NCI-H146 (cell line): ENCODE results near the gene ALDH18A1.
"Not testable (repeated sequence)": the region's sequence is repeated elsewhere in the genome, so short reads cannot be mapped to it uniquely, and the experiment has no call there.

Experiments used
- DNase-seq: peaks from one replicate; lab custom pipeline; 2025; lab: John Stamatoyannopoulos, UW

Gene ALDH18A1

DNA sequence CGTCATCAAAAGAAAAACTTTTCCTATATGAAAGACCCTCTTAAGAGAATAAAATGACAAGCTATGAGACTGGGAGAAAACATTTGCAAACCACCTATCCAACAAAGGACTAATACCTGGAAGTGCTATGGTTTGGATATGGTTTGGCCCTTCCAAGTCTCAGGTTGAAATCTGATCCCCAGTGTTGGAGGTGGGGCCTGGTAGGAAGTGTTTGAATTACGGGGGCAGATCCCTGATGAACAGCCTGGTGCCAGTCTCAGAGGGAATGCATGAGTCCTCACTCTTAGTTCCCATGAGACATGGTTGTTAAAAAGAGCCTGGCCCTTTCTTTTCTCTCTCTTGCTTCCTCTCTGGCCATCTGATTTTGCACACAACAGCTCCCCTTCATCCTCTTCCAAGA is 6.3 kb downstream of the ALDH18A1 start:
- no peak for DNase-seq

DNA sequence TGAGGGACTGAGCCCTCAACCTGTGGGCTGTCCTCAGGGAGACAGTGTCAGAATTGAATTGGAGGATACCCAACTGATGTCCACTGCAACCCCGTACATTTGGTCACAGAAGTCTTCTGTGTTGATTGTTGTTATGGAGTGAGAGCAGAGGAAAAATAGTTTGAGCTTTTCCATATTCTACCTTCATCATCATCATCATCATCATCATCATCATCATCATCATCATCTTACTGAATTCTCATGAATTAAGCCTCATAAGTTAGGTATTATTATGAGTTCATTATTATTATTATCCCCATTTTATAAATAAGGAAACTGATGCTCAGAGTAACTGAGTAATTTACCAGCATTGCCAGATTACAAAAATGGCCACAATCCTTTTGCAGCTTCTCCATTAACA is 8.4 kb downstream of the ALDH18A1 start:
- no peak for DNase-seq

GRCh38 chr10:95646160-95646559 is 10.4 kb downstream of the ALDH18A1 start:
- no peak for DNase-seq

GRCh38 chr10:95644901-95645300 is 11.6 kb downstream of the ALDH18A1 start:
- no peak for DNase-seq

- DNase-seq, result no peak
Observed at GRCh38 chr10:95640891-95641315, 15.6 kb downstream of the ALDH18A1 start.

GRCh38 chr10:95637911-95638310 is 18.6 kb downstream of the ALDH18A1 start:
- DNase-seq, result no peak

DNA sequence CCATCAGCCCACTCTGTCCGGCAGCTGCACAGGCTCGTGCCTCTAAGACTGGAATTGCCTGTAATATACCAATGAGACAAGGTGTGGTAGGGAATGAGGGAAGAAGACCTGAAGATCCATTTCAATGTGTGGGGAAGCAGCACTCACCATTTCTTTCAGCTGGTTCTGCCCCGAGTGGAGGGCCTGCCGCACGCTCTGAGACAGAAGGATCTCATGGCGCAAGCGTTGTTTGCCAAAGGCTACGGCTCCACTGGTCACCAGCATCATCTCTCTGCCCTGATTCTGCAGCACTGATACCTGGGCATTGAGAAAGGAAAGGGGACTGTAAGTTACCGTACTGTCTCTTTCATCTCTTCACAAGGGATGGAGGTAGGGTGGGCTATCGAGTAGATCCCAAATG is 19.4 kb downstream of the ALDH18A1 start:
- no peak for DNase-seq

DNA sequence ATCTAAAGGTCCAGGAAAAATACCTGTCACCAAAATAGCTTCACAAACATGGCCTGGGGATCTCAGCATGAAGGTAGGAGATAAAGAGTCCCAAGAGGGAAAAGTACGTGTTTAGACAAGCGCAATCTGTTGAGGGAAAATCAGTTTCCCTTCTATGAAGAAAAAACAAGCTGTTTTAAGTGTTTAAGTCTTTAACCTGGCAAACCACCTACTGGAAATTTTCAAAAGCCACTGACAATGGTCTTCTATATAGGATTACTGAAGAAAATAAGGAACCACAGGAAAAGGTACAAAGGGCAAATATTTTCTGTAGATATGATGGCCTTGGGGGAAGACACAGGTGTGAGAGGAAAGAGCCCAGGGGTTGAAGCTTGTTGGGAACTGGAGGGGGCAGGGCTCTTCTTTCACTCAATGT is 21.2 kb downstream of the ALDH18A1 start:
- DNase-seq, result peak; percentile 61

- DNase-seq, result no peak
Observed at GRCh38 chr10:95628786-95629185, 27.7 kb downstream of the ALDH18A1 start.

DNA sequence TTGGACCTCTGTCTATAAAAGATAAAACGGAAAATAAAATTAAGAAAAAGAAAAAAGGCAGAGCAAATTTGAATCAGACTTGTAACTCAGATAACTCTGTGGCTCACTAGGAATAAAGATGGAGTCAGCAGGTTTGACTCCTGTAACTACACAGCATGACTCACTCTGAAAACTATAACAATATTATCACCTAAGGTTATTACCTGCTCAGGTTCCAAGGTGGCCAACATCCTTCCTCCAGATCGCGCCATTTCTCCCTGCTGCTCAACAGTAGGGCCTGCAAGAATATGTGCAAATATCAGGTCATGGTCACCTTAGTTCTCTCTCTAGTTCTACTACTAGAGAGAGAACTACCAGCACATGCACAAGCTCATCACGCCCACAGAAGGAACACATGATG is 30.0 kb downstream of the ALDH18A1 start:
- DNase-seq, result no peak

GRCh38 chr10:95620415-95620814 is 36.1 kb downstream of the ALDH18A1 start:
- not testable (repeated sequence) for DNase-seq

DNA sequence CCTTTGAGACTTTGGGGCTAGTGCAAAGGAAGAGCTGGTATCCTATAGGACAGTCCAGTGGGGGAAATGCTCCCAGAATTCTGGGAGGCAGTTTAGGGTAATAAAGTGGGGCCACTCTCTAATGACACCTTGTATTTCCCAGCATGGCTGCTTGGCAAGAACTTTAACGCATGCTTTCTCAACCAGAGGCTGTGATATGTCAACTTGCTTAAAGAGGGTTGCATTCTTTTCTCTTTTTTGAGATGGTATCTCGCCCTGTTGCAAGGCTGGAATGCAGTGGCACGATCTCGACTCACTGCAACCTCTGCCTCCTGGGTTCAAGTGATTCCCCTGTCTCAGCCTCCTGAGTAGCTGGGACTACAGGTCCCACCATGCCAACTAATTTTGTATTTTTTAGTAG is 38.4 kb downstream of the ALDH18A1 start:
- no peak for DNase-seq

GRCh38 chr10:95616446-95616845 is 40.1 kb downstream of the ALDH18A1 start:
- no peak for DNase-seq

GRCh38 chr10:95613330-95613729 is 43.2 kb downstream of the ALDH18A1 start:
- no peak for DNase-seq

- DNase-seq, result no peak
Observed at GRCh38 chr10:95610727-95611126, 45.8 kb downstream of the ALDH18A1 start.

- no peak for DNase-seq
Observed at GRCh38 chr10:95606922-95607321, 49.6 kb downstream of the ALDH18A1 start.

DNA sequence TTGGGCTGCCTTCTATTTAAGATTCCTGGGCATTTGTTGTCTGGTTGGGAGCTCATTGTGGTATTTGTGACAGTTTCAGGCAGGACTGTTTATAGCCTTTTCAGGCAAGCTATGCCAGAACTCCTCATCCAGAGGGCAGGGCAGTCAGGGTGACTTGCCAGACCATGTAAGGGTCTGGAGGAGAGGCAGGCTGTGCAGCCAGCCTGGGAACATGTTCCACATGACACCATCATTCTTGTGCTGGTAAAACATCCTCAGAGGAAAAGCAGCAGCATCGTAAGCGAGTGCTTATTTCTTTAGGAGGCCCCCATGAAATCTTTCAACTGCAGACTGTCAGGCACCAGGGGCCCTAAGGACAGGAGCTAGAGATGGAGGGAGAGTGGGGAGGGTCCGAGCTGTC is 51.3 kb downstream of the ALDH18A1 start:
- DNase-seq, result no peak

- DNase-seq, result no peak
Observed at GRCh38 chr10:95604630-95605029, 51.9 kb downstream of the ALDH18A1 start.

- DNase-seq, result no peak
Observed at GRCh38 chr10:95602382-95602781, 54.1 kb downstream of the ALDH18A1 start.

DNA sequence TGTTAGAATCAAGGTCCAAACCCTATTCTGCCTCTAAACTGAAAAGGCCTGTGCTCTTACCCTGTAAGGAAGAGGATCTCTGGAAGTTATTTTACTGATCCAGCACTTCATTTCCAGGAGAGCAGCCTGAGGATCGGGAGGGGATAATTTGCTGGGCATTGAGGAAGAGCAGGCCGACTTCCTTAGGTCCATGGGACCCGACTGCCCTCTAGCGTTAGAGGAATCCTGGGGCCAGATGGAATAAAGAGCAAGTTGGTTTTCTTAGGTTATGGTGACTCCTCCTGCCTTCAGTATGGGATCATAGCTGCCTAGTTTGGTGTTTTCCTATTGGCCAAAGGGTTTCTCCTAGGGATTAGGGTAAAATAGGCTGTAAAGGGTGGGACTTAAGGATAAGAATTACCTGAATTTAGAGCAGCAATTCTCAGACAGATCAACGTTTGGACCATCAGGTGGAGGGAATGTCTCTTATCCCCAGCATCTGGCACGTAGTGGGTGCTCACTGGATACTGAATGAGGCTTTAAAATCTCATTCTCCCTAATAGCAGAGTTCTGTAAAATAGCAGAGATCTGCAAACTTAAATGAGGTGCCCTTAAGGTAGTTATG is 55.3 kb downstream of the ALDH18A1 start:
- DNase-seq, result peak; percentile 87

GRCh38 chr10:95600158-95600557 is 56.4 kb downstream of the ALDH18A1 start:
- no peak for DNase-seq

DNA sequence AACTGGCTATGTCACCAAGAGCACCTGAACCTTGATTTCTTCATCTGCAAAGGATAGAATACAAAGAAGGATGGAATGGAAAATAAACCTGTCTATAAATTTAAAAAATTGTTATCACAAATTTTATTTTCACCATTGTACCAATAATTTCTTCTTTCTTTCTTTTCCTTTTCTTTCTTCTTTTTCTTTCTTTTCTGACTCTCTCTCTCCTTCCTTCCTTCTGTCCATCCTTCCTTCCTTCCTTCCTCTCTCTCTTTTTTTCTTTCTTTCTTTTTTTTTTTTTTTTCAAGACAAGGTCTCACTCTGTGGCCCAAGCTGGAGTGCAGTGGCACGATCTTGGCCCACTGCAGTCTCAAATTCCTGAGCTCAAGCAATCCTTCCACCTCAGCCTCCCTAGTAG is 58.7 kb downstream of the ALDH18A1 start:
- no peak for DNase-seq

DNA sequence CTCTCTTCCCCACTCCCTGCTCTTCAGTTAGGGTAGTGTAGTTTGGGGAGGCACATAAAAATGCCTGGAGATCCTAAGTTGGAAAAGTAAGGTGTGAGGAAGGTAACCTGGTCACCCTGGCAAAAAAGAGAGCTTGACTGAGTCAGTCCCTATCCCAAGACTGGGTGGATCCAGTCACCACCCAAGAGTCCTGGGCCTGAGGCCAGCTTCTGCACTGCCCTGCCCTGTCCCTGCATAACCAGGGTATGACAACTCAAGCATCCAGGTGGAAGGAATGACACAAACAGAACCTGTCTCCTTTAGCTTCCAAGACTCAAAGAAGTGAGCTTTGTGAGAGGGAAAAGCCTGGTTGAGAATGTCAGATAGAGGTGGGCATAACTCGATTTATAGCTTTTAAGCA is 68.5 kb downstream of the ALDH18A1 start:
- DNase-seq, result no peak

DNA sequence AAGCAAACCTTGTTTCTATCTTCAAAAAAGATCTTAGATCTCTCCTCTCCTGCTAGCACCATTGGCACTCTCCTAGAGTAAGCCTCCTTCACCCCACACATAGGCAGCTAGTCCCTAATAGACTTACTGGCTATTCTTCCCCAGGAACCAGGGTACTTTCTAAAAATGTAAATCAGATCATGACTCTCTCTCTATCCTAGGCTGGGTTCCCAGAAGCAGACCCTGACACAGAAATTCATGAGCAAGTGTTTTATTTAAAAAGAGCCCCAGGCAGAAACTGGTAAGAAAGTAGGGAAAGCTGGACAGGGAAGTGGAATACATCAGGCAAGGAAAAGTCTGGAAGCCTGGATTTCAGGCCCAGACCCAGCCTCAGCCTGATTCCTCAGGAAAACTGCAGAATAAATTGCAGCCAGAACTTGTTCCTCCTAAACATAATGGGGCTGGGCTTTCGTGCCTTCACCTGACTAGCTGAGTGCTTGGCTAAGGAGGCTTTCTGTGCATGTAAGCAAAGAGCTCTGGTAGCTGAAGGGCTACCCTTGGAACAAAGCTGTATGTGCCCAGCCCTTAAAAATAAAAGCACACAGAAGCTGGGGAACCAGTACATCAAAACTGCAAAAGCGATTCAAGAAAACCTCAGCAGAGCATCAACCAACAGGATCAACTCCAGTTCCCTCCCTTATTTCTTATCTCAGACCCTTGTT is 76.5 kb downstream of the ALDH18A1 start:
- no peak for DNase-seq
